Breast epithelium (tissue), 4 donors: ENCODE measurements around the gene C2CD5. TPM values are rescaled to one million over a fixed set of nuclear protein-coding genes. Genes with fewer than 3 reads are reported as not detected.
A peak's percentile ranks its signal among the peaks of the same experiment; 100 is the strongest.

Experiments
- DNase-seq, 2 donors: peaks; one replicate each; pipeline ENCODE4 v3.0.0-alpha.2; 2019; ENCODE audit warnings: low spot score in 2 of 2
- H3K27ac ChIP-seq, 2 donors: fragments of 200-600 bp; sonication (generic) in 1 of 2; one replicate each; pipeline ENCODE4 v1.5.1; 2016 to 2019; ENCODE audit warnings: mild to moderate bottlenecking in 1 of 2
- H3K27me3 ChIP-seq, 2 donors: fragments of 200-600 bp; sonication (generic) in 1 of 2; one replicate each; pipeline versions ENCODE4 v1.5.1 to v1.6.0; 2017 to 2019; ENCODE audit warnings: control low read depth in 1 of 2, mild to moderate bottlenecking in 1 of 2
- H3K36me3 ChIP-seq: fragments of 200-600 bp; one replicate; pipeline ENCODE4 v1.5.1; 2019
- H3K4me1 ChIP-seq, 2 donors: fragments of 200-600 bp; sonication (generic); one replicate each; pipeline ENCODE4 v1.5.1; 2016 to 2019; ENCODE audit warnings: control low read depth in 1 of 2
- H3K4me3 ChIP-seq, 3 donors: fragments of 200-600 bp; sonication (generic); 1 replicate in 2 of 3; 2 replicates in 1 of 3; pipeline ENCODE4 v1.5.1; 2016 to 2019; ENCODE audit warnings: mild to moderate bottlenecking in 3 of 3, moderate library complexity in 2 of 3
- H3K9me3 ChIP-seq, 2 donors: fragments of 200-600 bp; sonication (generic) in 1 of 2; one replicate each; pipeline ENCODE4 v1.5.1; 2016 to 2019; ENCODE audit warnings: control low read depth in 1 of 2
- CTCF ChIP-seq, 3 donors: fragments of 450-650 bp; IDR thresholded peaks; one replicate each; pipeline ENCODE4 v1.5.1; 2016 to 2017; ENCODE audit warnings: antibody characterized with exemption in 3 of 3, mild to moderate bottlenecking in 3 of 3, moderate library complexity in 3 of 3
- POLR2A ChIP-seq: fragments of 450-650 bp; IDR thresholded peaks from one replicate; pipeline ENCODE4 v1.6.1; 2016; ENCODE audit warnings: antibody characterized with exemption, mild to moderate bottlenecking, moderate library complexity
- POLR2AphosphoS5 ChIP-seq, 3 donors: sonication (generic); formaldehyde crosslinking; IDR thresholded peaks; one replicate each; pipeline ENCODE4 v1.6.1; 2017; ENCODE audit warnings: antibody characterized with exemption in 3 of 3
- intact Hi-C: fragments of 100-400 bp; cut with DNase I; formaldehyde crosslinking; loops from one replicate; pipeline ENCODE4 v1.15.1; 2023; ENCODE audit warnings: low total_unique reads
- total RNA-seq, 3 donors: library from RNA; depleted of rRNA; stranded (reverse); fragments of >200 nt; gene quantifications; one replicate each; pipeline ENCODE4 v1.1.0, GENCODE V29; 2016

C2CD5 gene
- total RNA-seq, 3 donors from 2014 or later, result 33.4 to 60.6 (median 40.2) TPM

- H3K36me3 ChIP-seq, result peaks cover 4% of the 10 kb centered on the region
- H3K4me1 ChIP-seq, result no peaks in the 10 kb centered on the region
- intact Hi-C loops, result no loop called here
Measured at GRCh38 chr12:22529281-22530060, 14.9 kb downstream of the C2CD5 start.

GRCh38 chr12:22527999-22528398 is 16.3 kb downstream of the C2CD5 start:
- TF ChIP-seq CTCF (IDR thresholded peaks at IDR 0.05) (no peak), POLR2A (no peak), POLR2AphosphoS5 (IDR thresholded peaks at IDR 0.05) (no peak)
- DNase-seq, result no peak
- Histone ChIP-seq H3K27ac (no peak overlapping the region), H3K4me3 (no peak overlapping the region), H3K9me3 (no peaks in the 10 kb centered on the region), H3K4me1 (no peaks in the 10 kb centered on the region), H3K36me3 (peaks cover 10% of the 10 kb centered on the region), H3K27me3 (no peaks in the 10 kb centered on the region)
- intact Hi-C loops, result no loop called here

More at GRCh38 chr12:22529281-22530060, 14.9 kb downstream of the C2CD5 start:
- no peaks in the 10 kb centered on the region for H3K27me3 ChIP-seq
- H3K27ac ChIP-seq, result no peak overlapping the region
- H3K9me3 ChIP-seq, result no peaks in the 10 kb centered on the region
- TF ChIP-seq POLR2AphosphoS5 (IDR thresholded peaks at IDR 0.05) (no peak), CTCF (IDR thresholded peaks at IDR 0.05) (peak in 1 of 3 donors; percentile 14), POLR2A (no peak)
- H3K4me3 ChIP-seq, result no peak overlapping the region
- no peak for DNase-seq

GRCh38 chr12:22526836-22527235 is 17.5 kb downstream of the C2CD5 start:
- Histone ChIP-seq H3K27me3 (no peaks in the 10 kb centered on the region), H3K9me3 (no peaks in the 10 kb centered on the region), H3K4me1 (no peaks in the 10 kb centered on the region), H3K36me3 (peaks cover 10% of the 10 kb centered on the region), H3K27ac (no peak overlapping the region), H3K4me3 (no peak overlapping the region)
- no peak for TF ChIP-seq CTCF (IDR thresholded peaks at IDR 0.05)
- no peak for TF ChIP-seq POLR2A
- no peak for TF ChIP-seq POLR2AphosphoS5 (IDR thresholded peaks at IDR 0.05)
- intact Hi-C loops, result no loop called here
- DNase-seq, result no peak

GRCh38 chr12:22525426-22525825 is 18.9 kb downstream of the C2CD5 start:
- Histone ChIP-seq H3K4me1 (no peaks in the 10 kb centered on the region), H3K27me3 (no peaks in the 10 kb centered on the region), H3K9me3 (no peaks in the 10 kb centered on the region), H3K36me3 (peaks cover 6% of the 10 kb centered on the region), H3K27ac (no peak overlapping the region), H3K4me3 (no peak overlapping the region)
- no peak for DNase-seq
- intact Hi-C loops, result no loop called here
- TF ChIP-seq CTCF (IDR thresholded peaks at IDR 0.05), result no peak
- no peak for TF ChIP-seq POLR2A
- no peak for TF ChIP-seq POLR2AphosphoS5 (IDR thresholded peaks at IDR 0.05)

GRCh38 chr12:22518998-22519397 is 25.3 kb downstream of the C2CD5 start:
- DNase-seq, result no peak
- peaks cover 4% of the 10 kb centered on the region for H3K36me3 ChIP-seq
- H3K9me3 ChIP-seq, result no peaks in the 10 kb centered on the region
- H3K4me1 ChIP-seq, result no peaks in the 10 kb centered on the region
- H3K27me3 ChIP-seq, result no peaks in the 10 kb centered on the region
- intact Hi-C loops, result no loop called here
- H3K4me3 ChIP-seq, result no peak overlapping the region
- no peak for TF ChIP-seq POLR2A
- no peak for TF ChIP-seq CTCF (IDR thresholded peaks at IDR 0.05)
- no peak for TF ChIP-seq POLR2AphosphoS5 (IDR thresholded peaks at IDR 0.05)
- H3K27ac ChIP-seq, result no peak overlapping the region
